ENCODE results near the gene TMEM267.

- TF ChIP-seq, protein P1, sequence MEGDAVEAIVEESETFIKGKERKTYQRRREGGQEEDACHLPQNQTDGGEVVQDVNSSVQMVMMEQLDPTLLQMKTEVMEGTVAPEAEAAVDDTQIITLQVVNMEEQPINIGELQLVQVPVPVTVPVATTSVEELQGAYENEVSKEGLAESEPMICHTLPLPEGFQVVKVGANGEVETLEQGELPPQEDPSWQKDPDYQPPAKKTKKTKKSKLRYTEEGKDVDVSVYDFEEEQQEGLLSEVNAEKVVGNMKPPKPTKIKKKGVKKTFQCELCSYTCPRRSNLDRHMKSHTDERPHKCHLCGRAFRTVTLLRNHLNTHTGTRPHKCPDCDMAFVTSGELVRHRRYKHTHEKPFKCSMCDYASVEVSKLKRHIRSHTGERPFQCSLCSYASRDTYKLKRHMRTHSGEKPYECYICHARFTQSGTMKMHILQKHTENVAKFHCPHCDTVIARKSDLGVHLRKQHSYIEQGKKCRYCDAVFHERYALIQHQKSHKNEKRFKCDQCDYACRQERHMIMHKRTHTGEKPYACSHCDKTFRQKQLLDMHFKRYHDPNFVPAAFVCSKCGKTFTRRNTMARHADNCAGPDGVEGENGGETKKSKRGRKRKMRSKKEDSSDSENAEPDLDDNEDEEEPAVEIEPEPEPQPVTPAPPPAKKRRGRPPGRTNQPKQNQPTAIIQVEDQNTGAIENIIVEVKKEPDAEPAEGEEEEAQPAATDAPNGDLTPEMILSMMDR (IDR thresholded peaks at IDR 0.05), result no peak
- TF ChIP-seq POLR2A (IDR thresholded peaks at IDR 0.05), result no peak
These were observed 67.5 kb downstream of the TMEM267 start for GRCh38 chr5:43415935-43416802.
